Activated CD8-positive, alpha-beta T cell treated with anti-CD3 and anti-CD28 coated beads for 36 hours (primary cell): ENCODE results near the gene EPS8L1. TPM values are rescaled to one million over a fixed set of nuclear protein-coding genes. Genes with fewer than 3 reads are reported as not detected.

Source experiments
- ATAC-seq: fragments of 200-7000 bp; cut with Tn5 transposase; one replicate; pipeline ENCODE4 v1.10.0; 2021; ENCODE audit warnings: mild to moderate bottlenecking, moderate library complexity
- CTCF ChIA-PET: fragments of 350-600 bp; sonication (Branson Sonifier 250); formaldehyde crosslinking; loops from one replicate; lab custom pipeline; 2021; ENCODE audit warnings: antibody characterized with exemption; lab: Charles Lee
- POLR2A ChIA-PET: fragments of 350-600 bp; sonication (Branson Sonifier 250); formaldehyde crosslinking; loops from one replicate; lab custom pipeline; 2021; ENCODE audit warnings: antibody characterized with exemption; lab: Charles Lee
- DNase-seq: peaks from one replicate; pipeline ENCODE4 v3.0.0-alpha.2; 2020
- H3K27ac Mint-ChIP-seq: one replicate; pipeline ENCODE4 v1.8.0; 2021; ENCODE audit warnings: mild to moderate bottlenecking, mixed read lengths
- H3K27me3 Mint-ChIP-seq: one replicate; pipeline ENCODE4 v1.8.0; 2021; ENCODE audit warnings: mixed read lengths
- H3K36me3 Mint-ChIP-seq: one replicate; pipeline ENCODE4 v1.8.0; 2021; ENCODE audit warnings: low read depth, mixed read lengths
- H3K4me1 Mint-ChIP-seq: one replicate; pipeline ENCODE4 v1.8.0; 2021; ENCODE audit warnings: low read depth, mixed read lengths
- H3K4me3 Mint-ChIP-seq: one replicate; pipeline ENCODE4 v1.8.0; 2021; ENCODE audit warnings: mild to moderate bottlenecking, moderate library complexity, mixed read lengths
- H3K9me3 Mint-ChIP-seq: one replicate; pipeline ENCODE4 v1.8.0; 2021; ENCODE audit warnings: mixed read lengths
- intact Hi-C: fragments of 100-400 bp; cut with micrococcal nuclease; formaldehyde crosslinking; loops from one replicate; pipeline ENCODE4 v1.10.0; 2022
- total RNA-seq, 2 experiments: library from RNA; stranded (reverse); gene quantifications; one replicate each; pipeline ENCODE4 v1.2.3, GENCODE V29; 2021
- TF ChIP-seq, protein P1 (sequence below): fragments of 200-600 bp; IDR thresholded peaks from one replicate; pipeline ENCODE4 v1.8.0; 2022; ENCODE audit warnings: antibody characterized with exemption, mild to moderate bottlenecking

EPS8L1 gene
- total RNA-seq, 2 experiments from 2014 or later: 2.8 to 3.2 TPM

DNA sequence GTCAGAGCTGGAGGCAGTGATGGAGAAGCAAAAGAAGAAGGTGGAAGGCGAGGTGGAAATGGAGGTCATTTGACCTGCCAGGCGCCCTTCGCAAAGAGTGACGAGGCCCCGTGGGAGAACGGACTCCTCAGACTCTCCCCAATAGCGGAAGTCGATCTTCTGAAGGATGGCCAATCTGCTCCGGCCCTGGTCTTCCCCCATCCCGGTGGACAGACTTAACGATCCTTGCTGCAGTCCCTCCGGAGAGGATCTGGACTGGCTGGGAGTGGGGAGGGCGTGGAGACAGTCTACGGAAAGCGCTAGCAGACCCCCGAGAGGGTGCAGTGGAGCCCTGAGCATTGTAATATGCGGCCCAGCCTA is 11.9 kb downstream of the EPS8L1 start:
- DNase-seq (no peak), ATAC-seq (no peak)
- intact Hi-C loops: no loop called here
- Mint-ChIP-seq H3K4me1 (peaks cover 17% of the 10 kb centered on the region), H3K4me3 (peak overlapping the region; percentile 4), H3K27me3 (peaks cover 46% of the 10 kb centered on the region), H3K36me3 (peaks cover 18% of the 10 kb centered on the region), H3K9me3 (no peaks in the 10 kb centered on the region), H3K27ac (no peak overlapping the region)
- TF ChIP-seq, protein P1, sequence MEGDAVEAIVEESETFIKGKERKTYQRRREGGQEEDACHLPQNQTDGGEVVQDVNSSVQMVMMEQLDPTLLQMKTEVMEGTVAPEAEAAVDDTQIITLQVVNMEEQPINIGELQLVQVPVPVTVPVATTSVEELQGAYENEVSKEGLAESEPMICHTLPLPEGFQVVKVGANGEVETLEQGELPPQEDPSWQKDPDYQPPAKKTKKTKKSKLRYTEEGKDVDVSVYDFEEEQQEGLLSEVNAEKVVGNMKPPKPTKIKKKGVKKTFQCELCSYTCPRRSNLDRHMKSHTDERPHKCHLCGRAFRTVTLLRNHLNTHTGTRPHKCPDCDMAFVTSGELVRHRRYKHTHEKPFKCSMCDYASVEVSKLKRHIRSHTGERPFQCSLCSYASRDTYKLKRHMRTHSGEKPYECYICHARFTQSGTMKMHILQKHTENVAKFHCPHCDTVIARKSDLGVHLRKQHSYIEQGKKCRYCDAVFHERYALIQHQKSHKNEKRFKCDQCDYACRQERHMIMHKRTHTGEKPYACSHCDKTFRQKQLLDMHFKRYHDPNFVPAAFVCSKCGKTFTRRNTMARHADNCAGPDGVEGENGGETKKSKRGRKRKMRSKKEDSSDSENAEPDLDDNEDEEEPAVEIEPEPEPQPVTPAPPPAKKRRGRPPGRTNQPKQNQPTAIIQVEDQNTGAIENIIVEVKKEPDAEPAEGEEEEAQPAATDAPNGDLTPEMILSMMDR: no peak
- ChIA-PET POLR2A (interaction anchor here (1.4 kb wide), 1 partner anchor 29 kb away, joined by 4 read pairs; the partner anchor contains the start of gene PPP1R12C), CTCF (interaction anchor here (0.7 to 3.6 kb wide), 13 partner anchors 8 to 426 kb away, joined by 3 to 19 read pairs (median 3); partner anchors contain the start of gene RDH13)

DNA sequence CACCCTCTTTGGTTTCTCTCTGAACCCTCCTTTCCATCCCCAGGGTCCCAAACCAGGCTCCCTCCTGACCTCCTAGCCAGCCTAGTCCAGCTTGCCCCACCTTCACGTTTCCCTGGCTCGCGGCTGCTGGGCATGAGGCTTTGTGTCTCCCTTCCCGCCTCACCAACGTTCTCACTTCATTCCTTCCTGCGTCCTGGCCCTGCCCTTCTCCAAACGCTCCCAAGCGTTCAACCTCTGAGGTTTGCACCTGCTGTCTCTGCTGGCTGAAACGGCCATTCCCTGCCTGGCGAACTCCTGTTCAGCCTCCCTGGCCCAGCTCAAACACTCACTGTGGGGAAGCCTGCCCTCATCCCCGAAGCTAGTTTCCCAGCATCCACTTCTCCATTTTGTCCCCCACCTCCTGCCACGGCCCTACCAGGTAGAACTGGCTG is 12.4 kb downstream of the EPS8L1 start:
- intact Hi-C loops: no loop called here
- Mint-ChIP-seq H3K4me1 (peaks cover 14% of the 10 kb centered on the region), H3K27ac (no peak overlapping the region), H3K36me3 (peaks cover 18% of the 10 kb centered on the region), H3K27me3 (peaks cover 41% of the 10 kb centered on the region), H3K9me3 (no peaks in the 10 kb centered on the region), H3K4me3 (no peak overlapping the region)
- CTCF ChIA-PET: interaction anchor here (0.6 to 2.8 kb wide), 20 partner anchors 8 to 425 kb away, joined by 3 to 19 read pairs (median 4); partner anchors contain the start of genes DNAAF3, ISOC2, PPP1R12C and RDH13
- TF ChIP-seq, protein P1: no peak
- ATAC-seq (no peak), DNase-seq (no peak)
- POLR2A ChIA-PET: interaction anchor here (1.4 kb wide), 1 partner anchor 29 kb away, joined by 4 read pairs; the partner anchor contains the start of gene PPP1R12C

DNA sequence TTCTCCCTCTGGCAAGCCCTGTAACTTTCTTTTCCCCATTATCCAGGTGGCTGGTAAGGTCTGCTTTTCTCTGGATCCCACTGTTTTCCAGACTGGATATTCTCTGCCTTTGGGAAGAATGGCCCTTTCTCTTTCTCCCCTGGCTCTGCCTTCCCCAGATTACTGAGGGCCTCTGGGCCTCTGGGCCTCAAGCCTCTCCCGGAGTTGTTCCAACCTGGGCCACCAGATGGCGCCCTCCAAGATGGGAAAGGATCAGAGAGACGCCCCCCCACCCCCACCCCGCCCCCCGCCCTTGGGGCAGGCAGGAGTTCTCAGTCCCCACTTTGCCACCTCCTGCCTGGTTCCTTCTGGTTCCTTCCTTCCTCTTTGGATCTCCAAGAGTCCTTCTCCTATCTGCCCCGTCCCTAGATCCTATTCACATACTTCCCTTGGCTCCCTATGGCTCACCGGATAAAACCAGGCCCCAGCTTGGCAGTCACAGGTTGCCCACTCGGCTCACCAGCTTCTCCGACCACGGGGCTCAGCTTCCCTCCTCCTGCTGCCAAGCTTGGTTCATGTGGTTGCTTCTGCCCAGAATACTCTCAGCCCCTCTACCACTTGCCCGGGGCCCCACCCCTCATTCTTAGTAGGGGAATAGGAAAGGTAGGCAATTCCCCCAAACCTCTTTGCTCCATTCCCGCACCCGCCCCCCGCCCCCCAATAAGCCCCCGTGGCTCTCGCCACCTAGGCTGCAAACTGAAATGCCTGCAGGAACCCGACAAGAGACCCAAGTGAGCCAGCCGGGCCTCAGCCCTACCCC is 13.1 kb downstream of the EPS8L1 start:
- H3K27me3 Mint-ChIP-seq: peaks cover 38% of the 10 kb centered on the region
- ATAC-seq: peak; percentile 59
- H3K4me1 Mint-ChIP-seq: peaks cover 14% of the 10 kb centered on the region
- ChIA-PET POLR2A (interaction anchor here (0.7 to 1.4 kb wide), 2 partner anchors 28 to 78 kb away, joined by 4 read pairs; partner anchors contain the start of gene PPP1R12C), CTCF (interaction anchor here (0.6 to 2.8 kb wide), 24 partner anchors 9 to 424 kb away, joined by 3 to 19 read pairs (median 4); partner anchors contain the start of genes DNAAF3, ISOC2, PPP1R12C and RDH13)
- no peak overlapping the region for H3K4me3 Mint-ChIP-seq
- H3K36me3 Mint-ChIP-seq: peaks cover 18% of the 10 kb centered on the region
- DNase-seq: peak; percentile 89
- intact Hi-C loops: no loop called here
- H3K9me3 Mint-ChIP-seq: no peaks in the 10 kb centered on the region
- TF ChIP-seq, protein P1: peak; percentile 97
- no peak overlapping the region for H3K27ac Mint-ChIP-seq

DNA sequence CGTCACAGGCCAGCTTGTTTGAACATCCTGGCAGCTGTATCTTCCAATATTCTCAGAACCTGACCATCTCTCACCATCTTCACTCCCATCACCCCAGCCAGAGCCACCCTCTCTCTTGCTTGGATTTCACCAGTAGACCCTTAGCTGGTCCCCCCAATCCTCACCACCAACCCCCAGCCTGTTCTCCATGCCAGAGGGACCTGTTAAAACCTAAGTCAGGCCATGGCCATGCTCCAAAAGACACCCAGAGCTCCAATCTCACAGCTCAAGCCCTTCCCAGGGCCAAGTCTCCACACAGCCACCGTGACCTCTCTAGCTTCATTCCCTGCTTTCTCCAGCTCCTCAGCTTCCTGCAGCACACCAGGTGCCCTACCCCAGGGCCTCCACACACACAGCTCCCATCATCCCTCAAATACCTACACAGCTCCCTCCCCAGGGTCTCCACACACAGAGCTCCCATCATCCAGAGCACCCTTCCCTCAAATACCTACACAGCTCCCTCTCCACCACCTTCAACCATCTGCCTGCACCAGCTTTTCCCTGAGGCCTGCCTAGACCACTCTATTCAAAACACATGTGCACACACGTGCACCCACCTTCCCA is 13.8 kb downstream of the EPS8L1 start:
- Mint-ChIP-seq H3K27ac (no peak overlapping the region), H3K27me3 (peaks cover 34% of the 10 kb centered on the region), H3K4me3 (no peak overlapping the region), H3K9me3 (no peaks in the 10 kb centered on the region), H3K36me3 (peaks cover 18% of the 10 kb centered on the region), H3K4me1 (peaks cover 14% of the 10 kb centered on the region)
- TF ChIP-seq, protein P1: no peak
- DNase-seq (no peak), ATAC-seq (no peak)
- ChIA-PET CTCF (interaction anchor here (0.6 to 2.8 kb wide), 7 partner anchors 12 to 415 kb away, joined by 3 to 19 read pairs (median 4); partner anchors contain the start of gene PPP1R12C), POLR2A (interaction anchor here (0.7 kb wide), 1 partner anchor 78 kb away, joined by 4 read pairs; no protein-coding TSS in a partner anchor)
- intact Hi-C loops: no loop called here
